Esophagus muscularis mucosa (tissue), 4 donors: ENCODE results near the gene SLC35D3. TPM values are rescaled to one million over a fixed set of nuclear protein-coding genes. Genes with fewer than 3 reads are reported as not detected.
A peak's percentile ranks its signal among the peaks of the same experiment; 100 is the strongest.

Source experiments
- DNase-seq: peaks from one replicate; pipeline ENCODE4 v3.0.0-alpha.2; 2017; ENCODE audit errors: extremely low spot score
- H3K27ac ChIP-seq, 4 donors: fragments of 200-600 bp; sonication (generic); replicated peaks in 1 of 4; 1 replicate in 3 of 4; 2 replicates in 1 of 4; pipeline ENCODE4 v1.5.1; 2016 to 2019; ENCODE audit warnings: mild to moderate bottlenecking in 1 of 4
- H3K27me3 ChIP-seq, 4 donors: fragments of 200-600 bp; sonication (generic); one replicate each; pipeline versions ENCODE4 v1.5.1 to v1.6.0; 2016 to 2019
- H3K36me3 ChIP-seq, 4 donors: fragments of 200-600 bp; sonication (generic); one replicate each; pipeline ENCODE4 v1.5.1; 2016 to 2019
- H3K4me1 ChIP-seq, 4 donors: fragments of 200-600 bp; sonication (generic); one replicate each; pipeline ENCODE4 v1.5.1; 2016 to 2019
- H3K4me3 ChIP-seq, 4 donors: fragments of 200-600 bp; sonication (generic); 1 replicate in 2 of 4; 2 replicates in 2 of 4; pipeline ENCODE4 v1.5.1; 2016 to 2019; ENCODE audit warnings: mild to moderate bottlenecking in 4 of 4, moderate library complexity in 1 of 4
- H3K9me3 ChIP-seq, 4 donors: fragments of 200-600 bp; sonication (generic); 1 replicate in 3 of 4; 2 replicates in 1 of 4; pipeline ENCODE4 v1.5.1; 2016 to 2019
- CTCF ChIP-seq, 3 experiments: fragments of 200-600 bp in 2 of 3; fragments of 450-650 bp in 1 of 3; sonication (generic) in 2 of 3; IDR thresholded peaks; one replicate each; pipeline ENCODE4 v1.5.1; 2017 to 2019; ENCODE audit warnings: antibody characterized with exemption in 3 of 3, mild to moderate bottlenecking in 2 of 3, moderate library complexity in 1 of 3
- EP300 ChIP-seq: sonication (generic); formaldehyde crosslinking; IDR thresholded peaks from one replicate; pipeline ENCODE4 v1.6.1; 2017; ENCODE audit warnings: antibody characterized with exemption
- POLR2A ChIP-seq: fragments of 450-650 bp; IDR thresholded peaks from one replicate; pipeline ENCODE4 v1.6.1; 2017; ENCODE audit warnings: antibody characterized with exemption, moderate library complexity, mild to moderate bottlenecking, low read depth
- POLR2AphosphoS5 ChIP-seq, 2 donors: sonication (generic); formaldehyde crosslinking; IDR thresholded peaks; one replicate each; pipeline ENCODE4 v1.6.1; 2017; ENCODE audit warnings: antibody characterized with exemption in 2 of 2
- WGBS: methylation state at CpG from one replicate; pipeline ENCODE4 v1.1.5; 2018; 5-methylcytosine and 5-hydroxymethylcytosine counted together
- intact Hi-C: fragments of 100-400 bp; cut with DNase I; formaldehyde crosslinking; loops from one replicate; pipeline ENCODE4 v1.15.1; 2023
- total RNA-seq, 4 donors: library from RNA; depleted of rRNA; stranded (reverse); fragments of >200 nt; gene quantifications; one replicate each; pipeline versions ENCODE4 v1.1.0 to v1.2.1, GENCODE V29; 2016

The SLC35D3 gene
- total RNA-seq, 4 donors from 2014 or later: 0.11 to 0.42 (median 0.17) TPM; not detected in 1

- Histone ChIP-seq H3K9me3 (no peaks in the 10 kb centered on the region), H3K36me3 (no peaks in the 10 kb centered on the region), H3K27ac (no peak overlapping the region), H3K4me1 (peaks cover 31 to 38% (median 37%) of the 10 kb centered on the region in 4 donors), H3K27me3 (peaks cover 0 to 65% (median 37%) of the 10 kb centered on the region in 4 donors), H3K4me3 (peak overlapping the region; percentile 56 to 65 (median 58))
- intact Hi-C loops: no loop called here
- no peak for DNase-seq
- WGBS: no CpG with 5 or more reads among the region's 29 CpGs
- TF ChIP-seq EP300: no peak
- TF ChIP-seq CTCF (IDR thresholded peaks at IDR 0.05): no peak
- TF ChIP-seq POLR2AphosphoS5 (IDR thresholded peaks at IDR 0.05): no peak
- no peak for TF ChIP-seq POLR2A
Observed at GRCh38 chr6:136922685-136923006, 545 bp downstream of the SLC35D3 start.

GRCh38 chr6:136923116-136923953 is 1.2 kb downstream of the SLC35D3 start:
- H3K9me3 ChIP-seq: no peaks in the 10 kb centered on the region
- peak overlapping the region in 3 of 4 donors; percentile 57 to 65 (median 59) for H3K4me3 ChIP-seq
- peaks cover 0 to 63% (median 37%) of the 10 kb centered on the region in 4 donors for H3K27me3 ChIP-seq
- intact Hi-C loops: no loop called here
- H3K36me3 ChIP-seq: no peaks in the 10 kb centered on the region
- 28% methylated on average over 47 of the region's 65 CpGs for whole genome bisulfite sequencing
- no peak for DNase-seq
- TF ChIP-seq EP300 (no peak), CTCF (IDR thresholded peaks at IDR 0.05) (no peak), POLR2A (no peak), POLR2AphosphoS5 (IDR thresholded peaks at IDR 0.05) (no peak)
- H3K27ac ChIP-seq: no peak overlapping the region
- peaks cover 31 to 38% (median 37%) of the 10 kb centered on the region in 4 donors for H3K4me1 ChIP-seq

DNA sequence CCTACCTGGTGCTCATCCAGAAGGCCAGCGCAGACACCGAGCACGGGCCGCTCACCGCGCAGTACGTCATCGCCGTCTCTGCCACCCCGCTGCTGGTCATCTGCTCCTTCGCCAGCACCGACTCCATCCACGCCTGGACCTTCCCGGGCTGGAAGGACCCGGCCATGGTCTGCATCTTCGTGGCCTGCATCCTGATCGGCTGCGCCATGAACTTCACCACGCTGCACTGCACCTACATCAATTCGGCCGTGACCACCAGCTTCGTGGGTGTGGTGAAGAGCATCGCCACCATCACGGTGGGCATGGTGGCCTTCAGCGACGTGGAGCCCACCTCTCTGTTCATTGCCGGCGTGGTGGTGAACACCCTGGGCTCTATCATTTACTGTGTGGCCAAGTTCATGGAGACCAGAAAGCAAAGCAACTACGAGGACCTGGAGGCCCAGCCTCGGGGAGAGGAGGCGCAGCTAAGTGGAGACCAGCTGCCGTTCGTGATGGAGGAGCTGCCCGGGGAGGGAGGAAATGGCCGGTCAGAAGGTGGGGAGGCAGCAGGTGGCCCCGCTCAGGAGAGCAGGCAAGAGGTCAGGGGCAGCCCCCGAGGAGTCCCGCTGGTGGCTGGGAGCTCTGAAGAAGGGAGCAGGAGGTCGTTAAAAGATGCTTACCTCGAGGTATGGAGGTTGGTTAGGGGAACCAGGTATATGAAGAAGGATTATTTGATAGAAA is 2.0 kb downstream of the SLC35D3 start:
- WGBS: 77% methylated on average over 37 of the region's 40 CpGs
- Histone ChIP-seq H3K4me1 (peaks cover 31 to 38% (median 37%) of the 10 kb centered on the region in 4 donors), H3K36me3 (no peaks in the 10 kb centered on the region), H3K9me3 (no peaks in the 10 kb centered on the region), H3K27me3 (peaks cover 0 to 55% (median 37%) of the 10 kb centered on the region in 4 donors), H3K4me3 (no peak overlapping the region), H3K27ac (no peak overlapping the region)
- TF ChIP-seq POLR2AphosphoS5 (IDR thresholded peaks at IDR 0.05): no peak
- TF ChIP-seq EP300: no peak
- TF ChIP-seq POLR2A: no peak
- no peak for TF ChIP-seq CTCF (IDR thresholded peaks at IDR 0.05)
- DNase-seq: no peak
- intact Hi-C loops: no loop called here

- intact Hi-C loops: no loop called here
- Histone ChIP-seq H3K36me3 (no peaks in the 10 kb centered on the region), H3K4me1 (peaks cover 20 to 26% (median 25%) of the 10 kb centered on the region in 4 donors), H3K4me3 (no peak overlapping the region), H3K27ac (no peak overlapping the region), H3K27me3 (peaks cover 0 to 33% (median 22%) of the 10 kb centered on the region in 4 donors), H3K9me3 (no peaks in the 10 kb centered on the region)
- DNase-seq: peak; percentile 75
- 95% methylated on average over 2 of the region's 2 CpGs for WGBS
- TF ChIP-seq EP300 (no peak), POLR2AphosphoS5 (IDR thresholded peaks at IDR 0.05) (no peak), CTCF (IDR thresholded peaks at IDR 0.05) (no peak), POLR2A (no peak)
Observed at GRCh38 chr6:136926383-136926782, 4.3 kb downstream of the SLC35D3 start.
